Spleen (tissue), 11 donors: ENCODE data around the gene TMEM204. TPM values are rescaled to one million over a fixed set of nuclear protein-coding genes. Genes with fewer than 3 reads are reported as not detected.

Experiments used
- DNase-seq: peaks from one replicate; pipeline ENCODE4 v3.0.0-alpha.2; 2020
- H3K27ac ChIP-seq, 8 donors: fragments of 200-600 bp; sonication (generic) in 7 of 8; 1 replicate in 4 of 8; 2 replicates in 4 of 8; pipeline versions ENCODE4 v1.5.0 to v1.8.0; 2016 to 2021; ENCODE audit warnings: inconsistent platforms in 4 of 8, mild to moderate bottlenecking in 4 of 8, moderate library complexity in 1 of 8
- H3K27me3 ChIP-seq, 7 donors: fragments of 200-600 bp; sonication (generic) in 6 of 7; replicated peaks in 1 of 7; 1 replicate in 4 of 7; 2 replicates in 3 of 7; pipeline versions ENCODE4 v1.5.0 to v1.8.0; 2016 to 2021; ENCODE audit warnings: inconsistent platforms in 3 of 7, mild to moderate bottlenecking in 1 of 7
- H3K36me3 ChIP-seq, 6 donors: fragments of 200-600 bp; sonication (generic) in 5 of 6; 1 replicate in 4 of 6; 2 replicates in 2 of 6; pipeline versions ENCODE4 v1.5.0 to v1.8.0; 2016 to 2021; ENCODE audit warnings: inconsistent platforms in 2 of 6
- H3K4me1 ChIP-seq, 6 donors: fragments of 200-600 bp; sonication (generic) in 5 of 6; 1 replicate in 3 of 6; 2 replicates in 3 of 6; pipeline versions ENCODE4 v1.5.0 to v1.8.0; 2016 to 2021; ENCODE audit warnings: inconsistent platforms in 3 of 6
- H3K4me3 ChIP-seq, 8 donors: fragments of 200-600 bp; sonication (generic) in 7 of 8; 1 replicate in 4 of 8; 2 replicates in 4 of 8; pipeline versions ENCODE4 v1.5.0 to v1.8.0; 2016 to 2021; ENCODE audit warnings: inconsistent platforms in 4 of 8, mild to moderate bottlenecking in 4 of 8, moderate library complexity in 2 of 8
- H3K9me3 ChIP-seq, 8 donors: fragments of 200-600 bp; sonication (generic) in 7 of 8; 1 replicate in 4 of 8; 2 replicates in 4 of 8; pipeline versions ENCODE4 v1.5.0 to v1.8.0; 2016 to 2021; ENCODE audit warnings: inconsistent platforms in 4 of 8
- POLR2A ChIP-seq, 3 donors: fragments of 450-650 bp; IDR thresholded peaks; one replicate each; pipeline ENCODE4 v1.5.1; 2017; ENCODE audit warnings: antibody characterized with exemption in 3 of 3, mild to moderate bottlenecking in 1 of 3
- POLR2AphosphoS5 ChIP-seq, 3 donors: sonication (generic); formaldehyde crosslinking; IDR thresholded peaks; one replicate each; pipeline ENCODE4 v1.5.1; 2017; ENCODE audit warnings: antibody characterized with exemption in 3 of 3
- WGBS, 5 donors: extraction: QIAGEN DNeasy Blood & Tissue Kit in 3 of 5; methylation state at CpG; one replicate each; pipeline versions ENCODE4 v1.1.5 to v1.1.7; 2013 to 2018; 5-methylcytosine and 5-hydroxymethylcytosine counted together
- intact Hi-C: fragments of 100-400 bp; cut with DNase I; formaldehyde crosslinking; loops from one replicate; pipeline ENCODE4 v1.15.0; 2023; ENCODE audit warnings: low total_unique reads
- polyA plus RNA-seq, 3 donors: library from polyadenylated mRNA; stranded (reverse); fragments of 200-250 nt; gene quantifications; one replicate each; pipeline ENCODE4 v1.2.1, GENCODE V29; 2013
- total RNA-seq, 7 donors: library from RNA; depleted of rRNA in 3 of 7; stranded (reverse); fragments of >200 nt in 3 of 7; fragmentation: NEBNext Ultra II Directional in 4 of 7; extraction: Animal tissue kit (Norgen Biotek cat#: 25700) in 4 of 7; gene quantifications; one replicate each; pipeline versions ENCODE4 v1.1.0 to v1.2.1, GENCODE V29; 2016 to 2021
- TF ChIP-seq, protein P1 (sequence below), 11 experiments: fragments of 200-600 bp in 7 of 11; fragments of 450-650 bp in 4 of 11; sonication (generic) in 4 of 11; IDR thresholded peaks in 8 of 11; conservative IDR thresholded peaks in 3 of 11; 1 replicate in 7 of 11; 2 replicates in 4 of 11; pipeline versions ENCODE4 v1.4.0 to v1.8.0; 2016 to 2021; ENCODE audit warnings: antibody characterized with exemption in 11 of 11, inconsistent platforms in 4 of 11, mild to moderate bottlenecking in 1 of 11
- donor health status: healthy with polysubstance abuse.
- donor health status: DM: no; HTN: no; CAD: no; lungs with moderate emphysema.
- donor health status: DM: no; HTN: no; CAD: no.
- donor health status: Bipolar disorder and iron deficiency.
- donor health status: healthy.
- donor health status: DM: no; HTN: no; CAD: no.
- donor health status: DM: yes; HTN: yes; CAD: no.

Gene TMEM204
- total and polyA plus RNA-seq, 10 donors, result 10.1 to 47.1 (median 23.1) TPM

DNA sequence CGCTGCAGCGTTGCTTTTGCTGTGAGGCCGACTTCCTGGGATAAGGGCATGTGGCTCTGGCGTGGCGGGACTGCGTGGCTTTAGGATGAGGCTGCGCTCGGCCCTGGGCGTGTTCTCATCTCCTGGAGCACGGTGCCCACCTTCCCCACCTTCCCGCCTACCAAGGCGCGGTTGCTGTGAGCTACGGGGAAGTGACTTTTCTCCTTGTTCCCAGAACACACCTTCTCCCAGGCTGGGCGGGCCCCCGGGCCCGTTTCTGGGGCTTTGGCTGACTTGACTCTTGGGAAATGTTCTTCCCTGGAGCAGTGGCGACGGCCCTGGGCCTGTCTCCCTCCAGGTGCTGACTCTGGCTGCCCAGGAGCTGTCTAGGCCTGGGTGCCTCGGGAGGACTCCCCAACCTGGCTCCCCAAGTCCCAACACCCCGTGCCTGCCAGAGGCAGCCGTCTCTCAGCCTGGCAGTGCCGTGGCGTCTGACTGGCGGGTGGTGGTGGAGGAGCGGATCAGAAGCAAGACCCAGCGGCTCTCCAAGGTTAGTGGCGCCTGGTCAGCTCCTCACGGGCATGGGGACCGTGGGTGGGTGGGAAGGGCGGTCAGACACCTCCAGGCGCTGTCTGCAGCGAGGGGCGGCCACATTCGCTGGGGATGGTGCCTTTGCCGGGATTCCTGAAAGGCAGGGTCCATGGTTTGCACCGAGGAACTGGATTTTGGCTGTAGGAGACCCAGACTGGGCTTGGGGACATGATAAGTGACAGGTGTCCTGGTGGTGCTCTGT lies 28.2 kb upstream of the TMEM204 start:
- no peaks in the 10 kb centered on the region for H3K9me3 ChIP-seq
- peaks cover 10 to 97% (median 73%) of the 10 kb centered on the region in 6 donors for H3K36me3 ChIP-seq
- 95 to 96% (median 96%) methylated on average over 31 to 37 of the region's 37 CpGs for WGBS, 5 donors
- intact Hi-C loops, result no loop called here
- TF ChIP-seq, protein P1, sequence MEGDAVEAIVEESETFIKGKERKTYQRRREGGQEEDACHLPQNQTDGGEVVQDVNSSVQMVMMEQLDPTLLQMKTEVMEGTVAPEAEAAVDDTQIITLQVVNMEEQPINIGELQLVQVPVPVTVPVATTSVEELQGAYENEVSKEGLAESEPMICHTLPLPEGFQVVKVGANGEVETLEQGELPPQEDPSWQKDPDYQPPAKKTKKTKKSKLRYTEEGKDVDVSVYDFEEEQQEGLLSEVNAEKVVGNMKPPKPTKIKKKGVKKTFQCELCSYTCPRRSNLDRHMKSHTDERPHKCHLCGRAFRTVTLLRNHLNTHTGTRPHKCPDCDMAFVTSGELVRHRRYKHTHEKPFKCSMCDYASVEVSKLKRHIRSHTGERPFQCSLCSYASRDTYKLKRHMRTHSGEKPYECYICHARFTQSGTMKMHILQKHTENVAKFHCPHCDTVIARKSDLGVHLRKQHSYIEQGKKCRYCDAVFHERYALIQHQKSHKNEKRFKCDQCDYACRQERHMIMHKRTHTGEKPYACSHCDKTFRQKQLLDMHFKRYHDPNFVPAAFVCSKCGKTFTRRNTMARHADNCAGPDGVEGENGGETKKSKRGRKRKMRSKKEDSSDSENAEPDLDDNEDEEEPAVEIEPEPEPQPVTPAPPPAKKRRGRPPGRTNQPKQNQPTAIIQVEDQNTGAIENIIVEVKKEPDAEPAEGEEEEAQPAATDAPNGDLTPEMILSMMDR (IDR thresholded peaks at IDR 0.05 in 8 of 11, conservative IDR thresholded peaks at IDR 0.05 in 3 of 11), result no peak
- TF ChIP-seq POLR2AphosphoS5 (IDR thresholded peaks at IDR 0.05), result no peak
- TF ChIP-seq POLR2A (IDR thresholded peaks at IDR 0.05), result no peak
- no peak for DNase-seq
- no peaks in the 10 kb centered on the region for H3K27me3 ChIP-seq
- no peak overlapping the region for H3K27ac ChIP-seq
- peaks cover 0 to 16% (median 10%) of the 10 kb centered on the region in 6 donors for H3K4me1 ChIP-seq
- no peak overlapping the region for H3K4me3 ChIP-seq

DNA sequence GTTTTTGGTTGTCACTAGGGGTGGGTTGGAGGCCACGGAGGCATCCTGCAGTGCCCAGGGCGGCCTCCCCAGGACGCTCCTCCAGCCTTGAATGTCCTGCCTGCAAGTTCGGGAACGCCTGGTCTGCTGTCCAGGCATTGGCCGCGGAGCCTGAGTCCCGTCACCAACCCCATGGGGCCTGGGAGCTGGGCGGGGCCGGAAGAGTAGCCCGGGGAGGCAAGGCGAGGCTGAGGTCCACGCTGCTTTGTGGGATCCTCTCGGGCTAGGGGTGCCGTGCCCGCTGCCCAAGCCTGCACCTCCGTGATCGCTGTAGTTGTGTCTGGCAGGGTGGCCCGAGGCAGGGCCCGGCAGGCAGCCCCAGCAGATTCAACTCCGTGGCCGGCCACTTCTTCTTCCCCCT lies 27.6 kb upstream of the TMEM204 start:
- no peak for DNase-seq
- intact Hi-C loops, result no loop called here
- TF ChIP-seq POLR2AphosphoS5 (IDR thresholded peaks at IDR 0.05) (no peak), POLR2A (IDR thresholded peaks at IDR 0.05) (no peak)
- TF ChIP-seq, protein P1 (IDR thresholded peaks at IDR 0.05 in 8 of 11, conservative IDR thresholded peaks at IDR 0.05 in 3 of 11), result no peak

DNA sequence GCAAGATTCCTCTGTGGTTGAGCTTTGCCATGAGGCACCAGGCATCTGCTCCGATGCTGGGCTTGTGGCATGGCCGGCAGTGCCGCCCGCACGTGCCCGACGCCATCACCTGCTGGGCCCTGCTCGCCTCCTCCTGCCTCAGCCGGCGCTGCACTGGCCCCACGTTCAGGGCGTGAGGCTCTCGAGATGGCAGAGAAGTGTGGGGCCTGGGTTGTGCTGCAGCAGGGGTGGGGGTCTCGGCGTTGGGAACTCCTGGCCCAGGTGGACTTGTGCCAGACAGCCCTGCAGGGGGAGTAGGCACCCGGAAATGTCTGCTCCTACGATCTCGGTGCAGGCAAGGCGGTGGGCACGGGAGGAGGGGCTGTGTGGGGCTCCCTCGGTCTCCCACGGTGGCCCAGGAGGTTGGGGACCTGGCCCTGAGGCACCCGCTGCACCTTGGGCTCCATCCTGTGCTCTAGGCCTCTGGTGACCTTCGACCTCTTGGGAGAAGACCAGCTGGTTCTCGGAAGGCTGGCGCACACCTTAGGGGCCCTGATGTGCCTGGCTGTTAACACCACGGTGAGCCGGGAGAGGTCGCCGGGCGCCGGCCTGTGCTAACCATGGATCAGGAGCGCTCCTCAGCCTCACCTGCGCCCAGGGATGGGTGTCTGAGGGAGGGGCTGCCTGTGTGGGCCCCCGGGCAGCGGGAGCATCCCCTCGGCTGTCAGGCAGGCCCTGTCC lies 26.8 kb upstream of the TMEM204 start:
- peaks cover 0 to 30% (median 13%) of the 10 kb centered on the region in 6 donors for H3K4me1 ChIP-seq
- DNase-seq, result no peak
- H3K4me3 ChIP-seq, result no peak overlapping the region
- H3K36me3 ChIP-seq, result peaks cover 6 to 97% (median 60%) of the 10 kb centered on the region in 6 donors
- H3K9me3 ChIP-seq, result no peaks in the 10 kb centered on the region
- no peaks in the 10 kb centered on the region for H3K27me3 ChIP-seq
- WGBS, 5 donors, result 92 to 96% (median 94%) methylated on average over 17 to 37 of the region's 37 CpGs
- H3K27ac ChIP-seq, result no peak overlapping the region
- intact Hi-C loops, result no loop called here
- TF ChIP-seq, protein P1 (IDR thresholded peaks at IDR 0.05 in 8 of 11, conservative IDR thresholded peaks at IDR 0.05 in 3 of 11), result no peak
- TF ChIP-seq POLR2A (IDR thresholded peaks at IDR 0.05) (no peak), POLR2AphosphoS5 (IDR thresholded peaks at IDR 0.05) (peak in 1 of 3 donors; percentile 38)

More for the DNA sequence above, 27.6 kb upstream of the TMEM204 start:
- Histone ChIP-seq H3K9me3 (no peaks in the 10 kb centered on the region), H3K27ac (no peak overlapping the region), H3K36me3 (peaks cover 6 to 97% (median 67%) of the 10 kb centered on the region in 6 donors), H3K27me3 (no peaks in the 10 kb centered on the region), H3K4me3 (no peak overlapping the region), H3K4me1 (peaks cover 0 to 23% (median 13%) of the 10 kb centered on the region in 6 donors)
- WGBS, 5 donors, result 92 to 98% (median 96%) methylated on average over 9 to 22 of the region's 22 CpGs
